Loucy (cell line): ENCODE measurements around the gene PTPRT.

Experiments used
- H2AFZ ChIP-seq: fragments of 200-600 bp; sonication (generic); 2 replicates; pipeline ENCODE4 v1.6.0; 2016; ENCODE audit warnings: antibody characterized with exemption, mild to moderate bottlenecking, low read length, moderate library complexity
- H3F3A ChIP-seq: fragments of 200-600 bp; 2 replicates; pipeline ENCODE4 v1.6.0; 2016; ENCODE audit warnings: antibody characterized with exemption, low read depth, mild to moderate bottlenecking
- H3K27me3 ChIP-seq: fragments of 200-600 bp; sonication (generic); 2 replicates; pipeline ENCODE4 v1.6.1; 2014; ENCODE audit warnings: low read length, mild to moderate bottlenecking; ENCODE audit not compliant: insufficient read depth, poor library complexity, severe bottlenecking
- H3K36me3 ChIP-seq: fragments of 200-600 bp; sonication (generic); 2 replicates; pipeline ENCODE4 v1.6.1; 2016; ENCODE audit warnings: low read length; ENCODE audit not compliant: insufficient read depth
- H3K4me1 ChIP-seq: fragments of 200-600 bp; sonication (generic); 2 replicates; pipeline ENCODE4 v1.5.1; 2014; ENCODE audit warnings: low read length, mild to moderate bottlenecking; ENCODE audit not compliant: insufficient read depth, poor library complexity, severe bottlenecking
- H3K4me2 ChIP-seq: fragments of 200-600 bp; sonication (generic); 2 replicates; pipeline ENCODE4 v1.6.0; 2014; ENCODE audit warnings: antibody characterized with exemption, low read length, low read depth, mild to moderate bottlenecking; ENCODE audit not compliant: poor library complexity, severe bottlenecking
- H3K4me3 ChIP-seq: fragments of 200-600 bp; sonication (generic); 2 replicates; pipeline ENCODE4 v1.5.1; 2014; ENCODE audit warnings: low read length, mild to moderate bottlenecking, mixed read lengths; ENCODE audit not compliant: poor library complexity, severe bottlenecking
- H3K79me2 ChIP-seq: fragments of 200-600 bp; sonication (generic); 2 replicates; pipeline ENCODE4 v1.6.1; 2014; ENCODE audit warnings: low read length; ENCODE audit not compliant: insufficient read depth
- H3K9ac ChIP-seq: fragments of 200-600 bp; sonication (generic); 2 replicates; pipeline ENCODE4 v1.6.0; 2014; ENCODE audit warnings: mild to moderate bottlenecking, low read depth, low read length, moderate library complexity; ENCODE audit not compliant: poor library complexity, severe bottlenecking
- H3K9me2 ChIP-seq: fragments of 200-600 bp; sonication (generic); replicated peaks from 2 replicates; pipeline ENCODE4 v1.6.1; 2016; ENCODE audit warnings: low read depth, low read length, mixed read lengths
- H3K9me3 ChIP-seq: fragments of 200-600 bp; sonication (generic); 2 replicates; pipeline ENCODE4 v1.6.1; 2014; ENCODE audit warnings: mild to moderate bottlenecking, antibody characterized with exemption, low read length, low read depth; ENCODE audit not compliant: insufficient read depth
- H4K20me1 ChIP-seq: fragments of 200-600 bp; sonication (generic); 2 replicates; pipeline ENCODE4 v1.6.0; 2014; ENCODE audit warnings: antibody characterized with exemption, low read length, mild to moderate bottlenecking; ENCODE audit not compliant: insufficient read depth, poor library complexity, severe bottlenecking
- EZH2phosphoT487 ChIP-seq: fragments of 200-600 bp; IDR thresholded peaks from 2 replicates; pipeline ENCODE4 v1.6.1; 2018; ENCODE audit warnings: antibody characterized with exemption, mild to moderate bottlenecking, moderate library complexity, borderline replicate concordance
- TF ChIP-seq, protein P1 (sequence below): fragments of 200-600 bp; sonication (generic); conservative IDR thresholded peaks from 2 replicates; pipeline ENCODE4 v1.5.1; 2014; ENCODE audit warnings: mild to moderate bottlenecking, antibody characterized with exemption, low read length

The PTPRT gene

DNA sequence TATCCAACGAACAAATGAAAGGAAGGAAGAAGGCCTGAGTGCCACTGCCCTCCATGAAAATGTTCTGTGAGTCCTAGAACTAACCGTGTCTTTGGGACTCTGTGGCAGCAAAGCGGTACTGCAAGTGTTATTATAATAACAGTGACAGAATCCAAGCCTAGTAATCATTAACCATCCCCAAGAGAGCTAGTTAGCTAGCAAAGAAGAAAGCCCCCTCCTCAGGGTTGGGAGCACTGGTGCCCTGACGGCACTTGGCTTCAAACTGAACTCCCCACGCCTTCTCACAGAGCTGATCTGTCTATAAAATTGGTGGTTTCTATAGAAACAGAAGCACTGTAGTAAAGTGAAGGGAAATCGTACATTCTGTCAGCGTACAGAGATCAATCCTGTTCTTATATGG lies 239.8 kb downstream of the PTPRT start:
- H3K27me3 ChIP-seq, result no peaks in the 10 kb centered on the region
- no peak for TF ChIP-seq EZH2phosphoT487
- TF ChIP-seq, protein P1, sequence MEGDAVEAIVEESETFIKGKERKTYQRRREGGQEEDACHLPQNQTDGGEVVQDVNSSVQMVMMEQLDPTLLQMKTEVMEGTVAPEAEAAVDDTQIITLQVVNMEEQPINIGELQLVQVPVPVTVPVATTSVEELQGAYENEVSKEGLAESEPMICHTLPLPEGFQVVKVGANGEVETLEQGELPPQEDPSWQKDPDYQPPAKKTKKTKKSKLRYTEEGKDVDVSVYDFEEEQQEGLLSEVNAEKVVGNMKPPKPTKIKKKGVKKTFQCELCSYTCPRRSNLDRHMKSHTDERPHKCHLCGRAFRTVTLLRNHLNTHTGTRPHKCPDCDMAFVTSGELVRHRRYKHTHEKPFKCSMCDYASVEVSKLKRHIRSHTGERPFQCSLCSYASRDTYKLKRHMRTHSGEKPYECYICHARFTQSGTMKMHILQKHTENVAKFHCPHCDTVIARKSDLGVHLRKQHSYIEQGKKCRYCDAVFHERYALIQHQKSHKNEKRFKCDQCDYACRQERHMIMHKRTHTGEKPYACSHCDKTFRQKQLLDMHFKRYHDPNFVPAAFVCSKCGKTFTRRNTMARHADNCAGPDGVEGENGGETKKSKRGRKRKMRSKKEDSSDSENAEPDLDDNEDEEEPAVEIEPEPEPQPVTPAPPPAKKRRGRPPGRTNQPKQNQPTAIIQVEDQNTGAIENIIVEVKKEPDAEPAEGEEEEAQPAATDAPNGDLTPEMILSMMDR, result no peak
- H2AFZ ChIP-seq, result no peak overlapping the region
- H3K79me2 ChIP-seq, result no peaks in the 10 kb centered on the region
- H4K20me1 ChIP-seq, result no peaks in the 10 kb centered on the region
- peaks cover 3% of the 10 kb centered on the region; the same call in 1 of the 2 replicates for H3K9me3 ChIP-seq
- H3K9me2 ChIP-seq, result no peaks in the 10 kb centered on the region
- H3K9ac ChIP-seq, result no peak overlapping the region
- H3K4me1 ChIP-seq, result no peaks in the 10 kb centered on the region
- H3K36me3 ChIP-seq, result no peaks in the 10 kb centered on the region
- H3K4me3 ChIP-seq, result no peak overlapping the region
- H3K4me2 ChIP-seq, result no peak overlapping the region
- no peaks in the 10 kb centered on the region for H3F3A ChIP-seq

DNA sequence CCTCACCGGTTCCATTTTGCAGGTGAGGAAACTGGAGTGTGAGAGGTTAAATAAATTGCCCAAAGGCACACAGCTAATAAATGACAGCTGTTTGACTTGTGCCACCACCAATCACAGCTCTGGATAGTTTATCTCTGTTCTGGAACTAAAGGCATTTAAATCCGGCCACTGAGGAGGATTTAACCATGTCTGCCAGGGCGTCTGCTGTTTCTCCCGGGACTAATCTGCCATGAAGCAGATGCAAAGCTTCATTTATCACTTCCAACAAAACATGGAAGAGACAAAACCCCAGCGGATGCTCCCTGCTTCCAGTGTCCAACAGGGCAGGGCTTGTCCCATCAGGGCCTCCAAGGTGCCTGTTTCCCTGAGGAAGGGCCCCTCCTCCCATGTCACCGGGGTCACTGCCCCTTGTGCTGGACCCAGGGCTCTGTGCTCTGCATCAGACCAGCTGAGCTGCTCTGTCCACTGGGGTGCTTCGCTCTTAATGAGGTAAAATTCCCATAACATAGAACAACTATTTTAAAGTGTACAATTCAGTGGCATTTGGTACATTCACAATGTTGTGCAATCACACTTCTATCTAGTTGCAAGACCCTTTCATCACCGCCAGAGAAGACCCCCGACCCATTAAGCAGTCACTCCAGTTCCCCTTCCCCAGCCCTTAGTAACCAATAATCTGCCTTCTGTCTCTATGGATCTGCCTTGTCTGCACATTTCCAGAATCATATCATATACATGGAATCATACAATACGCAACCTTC lies 244.3 kb downstream of the PTPRT start:
- no peaks in the 10 kb centered on the region for H3K9me2 ChIP-seq
- no peak overlapping the region for H3K4me3 ChIP-seq
- H2AFZ ChIP-seq, result no peak overlapping the region
- H3F3A ChIP-seq, result no peaks in the 10 kb centered on the region
- H3K36me3 ChIP-seq, result no peaks in the 10 kb centered on the region
- H3K27me3 ChIP-seq, result no peaks in the 10 kb centered on the region
- H3K9ac ChIP-seq, result no peak overlapping the region
- H3K4me1 ChIP-seq, result no peaks in the 10 kb centered on the region
- no peak overlapping the region for H3K4me2 ChIP-seq
- H3K9me3 ChIP-seq, result peaks cover 3% of the 10 kb centered on the region; the same call in 1 of the 2 replicates
- H3K79me2 ChIP-seq, result no peaks in the 10 kb centered on the region
- TF ChIP-seq, protein P1, result no peak
- no peak for TF ChIP-seq EZH2phosphoT487
- no peaks in the 10 kb centered on the region for H4K20me1 ChIP-seq

DNA sequence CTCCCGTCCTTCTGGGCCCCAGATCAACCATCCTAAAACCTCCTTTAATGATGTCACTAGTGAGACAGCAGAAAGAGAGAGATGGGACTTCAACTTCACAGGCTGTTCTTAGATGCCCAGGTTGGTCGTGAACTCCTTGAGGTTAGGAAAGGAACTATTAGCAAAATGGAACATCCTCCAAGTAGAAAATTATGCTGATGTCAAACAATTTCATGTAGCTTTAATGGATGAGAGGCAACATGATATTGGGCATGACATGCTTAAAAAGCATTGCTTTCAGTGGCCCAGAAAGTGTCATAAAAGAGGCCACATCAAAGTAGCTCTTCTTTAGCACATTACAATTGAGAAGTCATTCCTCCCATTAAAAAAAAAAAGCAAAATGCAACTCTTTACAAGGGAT lies 248.1 kb downstream of the PTPRT start:
- H3K79me2 ChIP-seq, result no peaks in the 10 kb centered on the region
- H2AFZ ChIP-seq, result no peak overlapping the region
- no peaks in the 10 kb centered on the region for H3F3A ChIP-seq
- no peak overlapping the region for H3K4me3 ChIP-seq
- no peaks in the 10 kb centered on the region for H3K27me3 ChIP-seq
- no peak overlapping the region for H3K4me2 ChIP-seq
- H3K9me2 ChIP-seq, result no peaks in the 10 kb centered on the region
- H3K9ac ChIP-seq, result no peak overlapping the region
- H4K20me1 ChIP-seq, result no peaks in the 10 kb centered on the region
- H3K36me3 ChIP-seq, result no peaks in the 10 kb centered on the region
- H3K9me3 ChIP-seq, result no peaks in the 10 kb centered on the region; the same call in 1 of the 2 replicates
- H3K4me1 ChIP-seq, result no peaks in the 10 kb centered on the region
- TF ChIP-seq, protein P1, result no peak
